ENCODE results near the gene OR51E2. TPM values are rescaled to one million over a fixed set of nuclear protein-coding genes. Genes with fewer than 3 reads are reported as not detected.

Gene OR51E2
- total and polyA plus RNA-seq, 8 donors = 0.05 to 26.1 (median 0.37) TPM; not detected in 5

- WGBS, 5 donors = 37 to 75% (median 57%) methylated on average over 1 of the region's 1 CpG
- no peak for TF ChIP-seq CTCF (IDR thresholded peaks at IDR 0.05)
- TF ChIP-seq POLR2A (IDR thresholded peaks at IDR 0.05) = no peak
- TF ChIP-seq POLR2AphosphoS5 (IDR thresholded peaks at IDR 0.05) = no peak
- TF ChIP-seq EP300 (IDR thresholded peaks at IDR 0.05) = no peak
- H3K27ac ChIP-seq = no peak overlapping the region
- no peaks in the 10 kb centered on the region for H3K36me3 ChIP-seq
- DNase-seq = no peak
- no peak overlapping the region for H3K4me3 ChIP-seq
- intact Hi-C loops (cut with DNase I; ENCODE audit: low total_unique reads) = no loop called here
- H3K4me1 ChIP-seq = peaks cover 0 to 6% (median 0%) of the 10 kb centered on the region in 4 donors
- no peaks in the 10 kb centered on the region for H3K27me3 ChIP-seq
- H3K9me3 ChIP-seq = no peaks in the 10 kb centered on the region
Observed at GRCh38 chr11:4713241-4713640, 15.6 kb upstream of the OR51E2 start.

GRCh38 chr11:4704790-4705334, 7.2 kb upstream of the OR51E2 start:
- H3K36me3 ChIP-seq = no peaks in the 10 kb centered on the region
- no peaks in the 10 kb centered on the region for H3K27me3 ChIP-seq
- H3K4me1 ChIP-seq = peaks cover 0 to 6% (median 0%) of the 10 kb centered on the region in 4 donors
- H3K27ac ChIP-seq = no peak overlapping the region
- WGBS, 5 donors = 63 to 75% (median 69%) methylated on average over 8 of the region's 8 CpGs
- H3K4me3 ChIP-seq = no peak overlapping the region
- no peak for DNase-seq
- no peaks in the 10 kb centered on the region for H3K9me3 ChIP-seq
- intact Hi-C loops (cut with DNase I; ENCODE audit: low total_unique reads) = no loop called here
- TF ChIP-seq POLR2A (IDR thresholded peaks at IDR 0.05) = no peak
- TF ChIP-seq EP300 (IDR thresholded peaks at IDR 0.05) = no peak

DNA sequence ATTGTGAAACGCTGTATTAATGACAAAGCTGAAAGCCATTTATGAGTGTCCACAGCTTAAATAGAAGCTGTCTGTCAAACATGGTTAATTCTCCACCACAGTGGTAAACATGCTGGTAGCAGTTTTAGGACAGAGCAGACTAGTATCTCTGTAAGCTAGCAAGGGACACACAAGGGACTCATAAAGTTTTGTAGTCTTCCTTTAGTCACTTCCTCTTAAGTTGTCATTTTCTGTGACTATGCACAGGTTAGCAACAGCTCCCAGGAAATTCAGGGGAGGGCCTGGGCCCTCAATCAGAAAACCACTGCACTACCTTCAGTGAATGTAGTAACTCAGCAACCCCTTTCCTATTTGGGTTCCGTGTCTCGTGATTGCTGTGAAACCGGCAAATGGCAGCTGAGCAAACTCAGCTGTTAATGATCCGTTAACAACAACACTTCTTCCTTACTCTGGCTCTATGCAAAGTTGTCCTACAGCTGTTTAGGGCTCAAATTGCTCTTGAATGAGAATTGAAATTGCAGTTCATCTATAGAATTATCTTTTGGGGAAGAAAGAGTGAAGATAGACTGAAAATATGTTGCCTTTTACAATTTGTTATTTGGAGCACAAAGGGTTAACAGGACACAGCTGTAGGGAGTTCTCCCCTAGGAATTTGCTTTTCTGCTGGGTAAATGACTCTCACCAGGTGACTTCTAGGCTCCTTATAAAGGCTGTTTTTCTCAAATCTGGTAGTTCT, 6.6 kb upstream of the OR51E2 start, which contains the start of gene MMP26:
Gene MMP26 (plus strand): TSS at position 731 of the 736 bp plus-strand sequence.
- TF ChIP-seq POLR2A (IDR thresholded peaks at IDR 0.05) = no peak
- no peak for TF ChIP-seq POLR2AphosphoS5 (IDR thresholded peaks at IDR 0.05)
- no peak for TF ChIP-seq EP300 (IDR thresholded peaks at IDR 0.05)
- TF ChIP-seq CTCF (IDR thresholded peaks at IDR 0.05) = no peak
- 5 to 41% (median 21%) methylated on average over 5 of the region's 5 CpGs for WGBS, 5 donors
- DNase-seq = peak in 1 of 2 donors; percentile 69

DNA sequence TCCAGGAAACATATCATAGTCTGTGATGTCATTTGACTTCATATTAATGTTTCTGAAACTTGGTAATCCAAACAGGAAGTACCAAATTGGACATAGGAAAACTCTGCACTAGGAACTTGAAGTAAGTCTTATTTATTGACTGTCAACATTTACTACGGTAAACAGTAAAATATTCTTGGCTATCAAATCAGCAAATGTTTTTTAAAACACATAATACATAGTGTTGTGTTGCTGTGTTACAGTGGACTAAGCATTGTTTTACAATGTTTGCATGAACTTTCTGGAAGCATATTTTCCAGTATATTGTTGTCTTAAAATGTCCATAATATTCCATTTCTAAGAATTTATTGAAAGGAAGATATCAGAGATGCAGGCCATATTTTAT, 2.8 kb upstream of the OR51E2 start:
- intact Hi-C loops (cut with DNase I; ENCODE audit: low total_unique reads) = no loop called here
- Histone ChIP-seq H3K36me3 (no peaks in the 10 kb centered on the region), H3K27ac (no peak overlapping the region), H3K4me3 (no peak overlapping the region), H3K27me3 (no peaks in the 10 kb centered on the region), H3K9me3 (no peaks in the 10 kb centered on the region), H3K4me1 (peaks cover 0 to 6% (median 0%) of the 10 kb centered on the region in 4 donors)
- 65 to 80% (median 74%) methylated on average over 1 of the region's 1 CpG for WGBS, 5 donors
- no peak for TF ChIP-seq CTCF (IDR thresholded peaks at IDR 0.05)
- no peak for TF ChIP-seq POLR2AphosphoS5 (IDR thresholded peaks at IDR 0.05)
- no peak for TF ChIP-seq EP300 (IDR thresholded peaks at IDR 0.05)
- TF ChIP-seq POLR2A (IDR thresholded peaks at IDR 0.05) = no peak
- DNase-seq = no peak

More for the DNA sequence above, 6.6 kb upstream of the OR51E2 start, which contains the start of gene MMP26:
- H3K4me3 ChIP-seq = no peak within 1 kb of the TSS
- intact Hi-C loops (cut with DNase I; ENCODE audit: low total_unique reads) = no loop called here
- H3K36me3 ChIP-seq = no peaks in the 10 kb centered on the region
- H3K27ac ChIP-seq = no peak within 1 kb of the TSS
- no peaks in the 10 kb centered on the region for H3K27me3 ChIP-seq
- peaks cover 0 to 6% (median 0%) of the 10 kb centered on the region in 4 donors for H3K4me1 ChIP-seq
- no peaks in the 10 kb centered on the region for H3K9me3 ChIP-seq
